Body of pancreas (tissue), 4 donors: ENCODE results near the gene KRTAP12-3. TPM values are rescaled to one million over a fixed set of nuclear protein-coding genes. Genes with fewer than 3 reads are reported as not detected.
"Not testable (repeated sequence)": the region's sequence is repeated elsewhere in the genome, so short reads cannot be mapped to it uniquely, and the experiment has no call there.

Experiments used
- ATAC-seq: fragments of 150-250 bp; one replicate; pipeline ENCODE4 v1.9.1; 2016
- DNase-seq, 4 donors: peaks; one replicate each; pipeline ENCODE4 v3.0.0-alpha.2; 2019
- H3K27ac ChIP-seq, 4 donors: fragments of 200-600 bp; sonication (generic); 1 replicate in 3 of 4; 2 replicates in 1 of 4; pipeline versions ENCODE4 v1.5.1 to v1.6.1; 2016 to 2019; ENCODE audit warnings: mild to moderate bottlenecking in 1 of 4, mixed read lengths in 1 of 4, moderate library complexity in 1 of 4
- H3K27me3 ChIP-seq, 2 donors: fragments of 200-600 bp; sonication (generic); one replicate each; pipeline ENCODE4 v1.6.0; 2016; ENCODE audit warnings: mild to moderate bottlenecking in 1 of 2
- H3K36me3 ChIP-seq, 2 donors: fragments of 200-600 bp; sonication (generic); replicated peaks in 1 of 2; 2 replicates each; pipeline ENCODE4 v1.5.1; 2016; ENCODE audit warnings: low read depth in 2 of 2; ENCODE audit not compliant: insufficient read depth in 1 of 2
- H3K4me1 ChIP-seq: fragments of 200-600 bp; sonication (generic); one replicate; pipeline ENCODE4 v1.6.0; 2016
- H3K4me3 ChIP-seq, 2 donors: fragments of 200-600 bp; sonication (generic); 1 replicate in 1 of 2; 2 replicates in 1 of 2; pipeline ENCODE4 v1.5.1; 2016 to 2019
- H3K9me3 ChIP-seq, 3 donors: fragments of 200-600 bp; sonication (generic); 1 replicate in 2 of 3; 2 replicates in 1 of 3; pipeline ENCODE4 v1.5.1; 2016
- POLR2A ChIP-seq, 3 donors: fragments of 450-650 bp; IDR thresholded peaks; one replicate each; pipeline ENCODE4 v1.6.1; 2016; ENCODE audit warnings: antibody characterized with exemption in 3 of 3, mild to moderate bottlenecking in 2 of 3
- WGBS, 2 donors: methylation state at CpG; one replicate each; pipeline ENCODE4 v1.1.5; 2017; 5-methylcytosine and 5-hydroxymethylcytosine counted together
- intact Hi-C: fragments of 100-400 bp; cut with DNase I; formaldehyde crosslinking; loops from one replicate; pipeline ENCODE4 v1.15.1; 2023
- total RNA-seq, 2 donors: library from RNA; depleted of rRNA; stranded (reverse); fragments of >200 nt; gene quantifications; one replicate each; pipeline ENCODE4 v1.1.0, GENCODE V29; 2016
- TF ChIP-seq, protein P1 (sequence below), 7 experiments: fragments of 450-650 bp in 4 of 7; fragments of 200-600 bp in 3 of 7; sonication (generic) in 3 of 7; IDR thresholded peaks; one replicate each; pipeline ENCODE4 v1.5.1; 2016 to 2019; ENCODE audit warnings: antibody characterized with exemption in 7 of 7

KRTAP12-3 gene
- total RNA-seq, 2 donors from 2014 or later = not detected

GRCh38 chr21:44686000-44686781 lies 28.5 kb downstream of the KRTAP12-3 start:
- intact Hi-C loops = no loop called here
- no peak for DNase-seq
- no peaks in the 10 kb centered on the region for H3K4me1 ChIP-seq

GRCh38 chr21:44686843-44687561 lies 29.3 kb downstream of the KRTAP12-3 start:
- Histone ChIP-seq H3K4me1 (no peaks in the 10 kb centered on the region), H3K27me3 (no peaks in the 10 kb centered on the region), H3K27ac (no peak overlapping the region), H3K36me3 (no peaks in the 10 kb centered on the region), H3K9me3 (no peaks in the 10 kb centered on the region), H3K4me3 (no peak overlapping the region)
- ATAC-seq (no peak), DNase-seq (no peak)
- 39 to 48% methylated on average over 23 to 25 of the region's 25 CpGs for WGBS, 2 donors
- TF ChIP-seq, protein P1, sequence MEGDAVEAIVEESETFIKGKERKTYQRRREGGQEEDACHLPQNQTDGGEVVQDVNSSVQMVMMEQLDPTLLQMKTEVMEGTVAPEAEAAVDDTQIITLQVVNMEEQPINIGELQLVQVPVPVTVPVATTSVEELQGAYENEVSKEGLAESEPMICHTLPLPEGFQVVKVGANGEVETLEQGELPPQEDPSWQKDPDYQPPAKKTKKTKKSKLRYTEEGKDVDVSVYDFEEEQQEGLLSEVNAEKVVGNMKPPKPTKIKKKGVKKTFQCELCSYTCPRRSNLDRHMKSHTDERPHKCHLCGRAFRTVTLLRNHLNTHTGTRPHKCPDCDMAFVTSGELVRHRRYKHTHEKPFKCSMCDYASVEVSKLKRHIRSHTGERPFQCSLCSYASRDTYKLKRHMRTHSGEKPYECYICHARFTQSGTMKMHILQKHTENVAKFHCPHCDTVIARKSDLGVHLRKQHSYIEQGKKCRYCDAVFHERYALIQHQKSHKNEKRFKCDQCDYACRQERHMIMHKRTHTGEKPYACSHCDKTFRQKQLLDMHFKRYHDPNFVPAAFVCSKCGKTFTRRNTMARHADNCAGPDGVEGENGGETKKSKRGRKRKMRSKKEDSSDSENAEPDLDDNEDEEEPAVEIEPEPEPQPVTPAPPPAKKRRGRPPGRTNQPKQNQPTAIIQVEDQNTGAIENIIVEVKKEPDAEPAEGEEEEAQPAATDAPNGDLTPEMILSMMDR (IDR thresholded peaks at IDR 0.05) = no peak
- TF ChIP-seq POLR2A (IDR thresholded peaks at IDR 0.05) = no peak
- intact Hi-C loops = no loop called here

More at GRCh38 chr21:44686000-44686781, 28.5 kb downstream of the KRTAP12-3 start:
- H3K4me3 ChIP-seq = no peak overlapping the region
- ATAC-seq = no peak
- no peaks in the 10 kb centered on the region for H3K36me3 ChIP-seq
- WGBS, 2 donors = 18 to 29% methylated on average over 2 to 11 of the region's 14 CpGs
- H3K27me3 ChIP-seq = no peaks in the 10 kb centered on the region
- TF ChIP-seq POLR2A (IDR thresholded peaks at IDR 0.05) = no peak
- TF ChIP-seq, protein P1 (IDR thresholded peaks at IDR 0.05) = no peak
- no peaks in the 10 kb centered on the region for H3K9me3 ChIP-seq
- no peak overlapping the region for H3K27ac ChIP-seq

DNA sequence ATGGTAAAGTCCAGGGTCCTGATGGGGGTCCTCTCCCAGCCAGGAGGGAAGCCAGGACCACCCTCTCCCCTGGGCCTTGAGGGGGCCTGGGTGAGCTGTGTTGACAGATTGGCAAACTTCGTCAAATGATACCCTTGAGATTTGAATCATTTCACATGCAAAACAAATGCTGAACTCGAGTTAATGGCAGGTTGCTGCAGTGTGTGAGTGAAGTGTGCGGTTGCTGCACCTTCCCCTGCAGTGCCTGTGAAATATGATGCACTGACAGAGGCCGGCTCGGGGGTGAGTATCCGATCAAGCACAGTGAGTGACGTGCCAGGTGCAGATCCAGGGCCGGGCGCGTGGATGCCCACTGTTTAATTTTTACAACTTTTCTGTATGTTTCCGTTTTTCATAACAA lies 29.9 kb downstream of the KRTAP12-3 start:
- no peak for TF ChIP-seq POLR2A (IDR thresholded peaks at IDR 0.05)
- TF ChIP-seq, protein P1 (IDR thresholded peaks at IDR 0.05) = no peak
- Histone ChIP-seq H3K4me1 (no peaks in the 10 kb centered on the region), H3K36me3 (no peaks in the 10 kb centered on the region), H3K27me3 (no peaks in the 10 kb centered on the region), H3K27ac (no peak overlapping the region), H3K4me3 (no peak overlapping the region), H3K9me3 (no peaks in the 10 kb centered on the region)
- 30 to 40% methylated on average over 11 of the region's 11 CpGs for WGBS, 2 donors
- ATAC-seq (no peak), DNase-seq (no peak)
- intact Hi-C loops = no loop called here

DNA sequence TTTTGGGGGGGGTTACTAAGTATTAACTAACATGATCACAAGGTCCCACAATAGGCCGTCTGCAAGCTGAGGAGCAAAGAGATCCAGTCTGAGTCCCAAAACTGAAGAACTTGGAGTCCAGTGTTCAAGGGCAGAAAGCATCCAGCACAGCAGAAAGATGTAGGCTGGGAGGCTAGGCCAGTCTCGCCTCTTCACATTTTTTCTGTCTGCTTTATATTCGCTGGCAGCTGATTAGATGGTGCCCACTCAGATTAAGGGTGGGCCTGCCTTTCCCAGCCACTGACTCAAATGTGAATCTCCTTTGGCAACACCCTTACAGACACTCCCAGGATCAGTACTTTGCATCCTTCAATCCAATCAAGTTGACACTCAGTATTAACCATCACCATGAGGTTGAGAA lies 32.0 kb downstream of the KRTAP12-3 start:
- intact Hi-C loops, ATAC-seq: not testable (repeated sequence)

DNA sequence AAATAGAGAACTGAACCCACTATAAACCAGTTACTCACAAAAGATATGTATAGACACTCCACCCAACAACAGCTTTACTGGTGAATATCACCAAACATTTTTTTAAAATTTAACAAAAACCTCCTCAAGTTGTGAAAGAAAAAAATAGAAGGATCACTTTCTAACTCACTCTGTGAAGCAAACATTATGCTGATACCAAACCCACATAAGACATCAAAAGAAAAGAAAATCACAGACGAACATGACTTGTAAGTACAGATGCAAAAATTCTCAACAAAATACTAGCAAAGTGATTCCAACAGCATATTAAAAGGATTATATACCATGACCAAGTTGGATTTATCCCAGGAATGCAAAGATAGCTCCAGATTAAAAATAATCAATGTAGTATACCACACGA lies 34.0 kb downstream of the KRTAP12-3 start:
- no peaks in the 10 kb centered on the region for H3K9me3 ChIP-seq
- ATAC-seq (no peak), DNase-seq (no peak)
- intact Hi-C loops = no loop called here
- H3K36me3 ChIP-seq = no peaks in the 10 kb centered on the region
- 35 to 36% methylated on average over 2 of the region's 2 CpGs for WGBS, 2 donors
- H3K4me1 ChIP-seq = no peaks in the 10 kb centered on the region
- no peak overlapping the region for H3K27ac ChIP-seq
- no peaks in the 10 kb centered on the region for H3K27me3 ChIP-seq
- no peak for TF ChIP-seq POLR2A (IDR thresholded peaks at IDR 0.05)
- TF ChIP-seq, protein P1 (IDR thresholded peaks at IDR 0.05) = no peak
- no peak overlapping the region for H3K4me3 ChIP-seq

More for the DNA sequence above, 32.0 kb downstream of the KRTAP12-3 start:
- not testable (repeated sequence) for H3K27ac ChIP-seq, DNase-seq, H3K4me3 ChIP-seq, H3K36me3 ChIP-seq, H3K27me3 ChIP-seq, H3K9me3 ChIP-seq, H3K4me1 ChIP-seq
- WGBS, 2 donors = 60 to 73% methylated on average over 3 of the region's 3 CpGs
